HG02763 (cell line): ENCODE results near the gene POLK.

Experiments used
- ATAC-seq: cut with Tn5 transposase; IDR thresholded peaks from one replicate; pipeline ENCODE4 v1.9.1; 2021; ENCODE audit warnings: mild to moderate bottlenecking, moderate library complexity; ENCODE audit not compliant: unreplicated experiment

Gene POLK

DNA sequence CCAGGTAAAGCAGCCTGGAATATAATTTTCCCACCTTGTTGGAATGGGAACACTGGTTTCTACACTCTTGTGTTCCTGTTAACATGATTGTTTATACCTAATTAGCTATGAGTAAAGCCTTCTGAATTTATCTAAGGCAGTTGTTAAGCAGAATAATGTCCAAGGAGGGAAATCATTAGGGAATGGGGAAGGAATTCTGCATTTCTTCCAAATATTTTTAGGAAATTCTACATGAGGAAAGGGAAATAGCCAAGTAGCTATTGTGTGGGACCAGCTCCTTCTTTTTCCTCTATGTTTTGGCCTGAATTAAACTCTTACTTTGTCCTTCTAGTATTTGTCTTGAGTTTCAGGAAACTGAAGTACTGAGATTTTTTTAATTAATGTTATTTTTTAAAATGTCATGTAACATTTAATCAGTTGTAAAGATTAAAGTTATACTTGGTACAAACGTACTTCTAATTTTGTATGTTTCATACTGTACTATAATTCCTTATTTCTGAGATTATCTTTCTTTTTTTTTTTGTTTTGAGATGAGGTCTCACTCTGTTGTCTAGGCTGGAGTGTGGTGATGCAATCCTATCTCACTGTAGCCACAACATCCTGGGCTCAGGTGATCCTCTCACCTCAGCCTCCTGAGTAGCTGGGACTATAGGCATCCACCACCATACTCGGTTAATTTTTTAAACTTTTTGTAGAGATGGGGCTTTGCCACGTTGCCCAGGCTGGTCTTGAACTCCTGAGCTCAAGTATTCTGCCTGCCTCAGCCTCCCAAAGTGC, 128.0 kb downstream of the POLK start:
- no peak for ATAC-seq

GRCh38 chr5:75640395-75640794, 128.7 kb downstream of the POLK start:
- ATAC-seq, result no peak

DNA sequence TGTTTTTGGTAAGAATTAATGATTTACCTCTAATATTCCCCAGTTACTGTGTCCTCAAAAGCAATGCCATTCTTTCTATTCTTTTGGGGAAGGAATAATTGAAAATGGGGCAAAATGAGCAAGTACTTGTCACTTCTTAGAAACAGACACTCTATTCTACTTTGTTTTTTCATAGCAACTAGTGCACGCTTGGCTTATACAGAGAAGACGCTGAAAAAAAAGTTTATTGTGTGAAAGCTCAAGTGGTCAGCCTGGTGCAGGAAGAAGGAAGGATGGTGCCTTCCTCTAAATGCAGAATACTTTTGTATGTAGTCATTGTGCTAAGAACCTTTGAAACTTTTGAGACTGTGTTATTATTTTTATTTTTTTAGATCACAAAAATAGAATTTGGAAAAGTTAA, 129.1 kb downstream of the POLK start:
- no peak for ATAC-seq

- ATAC-seq, result no peak
These were observed 137.0 kb downstream of the POLK start for GRCh38 chr5:75648712-75649111.
